Measurements from ENCODE around the gene MAFG.
"Not testable (repeated sequence)": the region's sequence is repeated elsewhere in the genome, so short reads cannot be mapped to it uniquely, and the experiment has no call there.

The MAFG gene

GRCh38 chr17:81957691-81958432, 30.3 kb upstream of the MAFG start:
- DNase-seq, result no peak

- no peak for DNase-seq
Measured at GRCh38 chr17:81956607-81957589, 29.4 kb upstream of the MAFG start.

GRCh38 chr17:81955756-81956544, 28.4 kb upstream of the MAFG start:
- no peak for DNase-seq

- no peak for DNase-seq
Measured at GRCh38 chr17:81955058-81955681, 27.6 kb upstream of the MAFG start.

GRCh38 chr17:81954131-81955057, 26.9 kb upstream of the MAFG start:
- DNase-seq, result no peak

- DNase-seq, result not testable (repeated sequence)
Measured at GRCh38 chr17:81953443-81953842, 25.9 kb upstream of the MAFG start.

GRCh38 chr17:81952792-81953228, 25.3 kb upstream of the MAFG start:
- no peak for DNase-seq

GRCh38 chr17:81951785-81952684, 24.5 kb upstream of the MAFG start:
- no peak for DNase-seq

GRCh38 chr17:81950501-81950900, 23.0 kb upstream of the MAFG start:
- no peak for DNase-seq

- DNase-seq, result no peak
Measured at GRCh38 chr17:81948635-81949378, 21.3 kb upstream of the MAFG start.

GRCh38 chr17:81947189-81947588, 19.7 kb upstream of the MAFG start, which contains the start of gene MYADML2:
MYADML2 (minus strand) TSS chr17:81947233; CDS start chr17:81941741, 5,492 bp downstream.
- DNase-seq, result no peak

GRCh38 chr17:81944858-81945257, 17.3 kb upstream of the MAFG start:
- no peak for DNase-seq

- DNase-seq, result no peak
Measured at GRCh38 chr17:81942167-81942553, 14.6 kb upstream of the MAFG start.

- no peak for DNase-seq
Measured at GRCh38 chr17:81941484-81942166, 14.1 kb upstream of the MAFG start.

GRCh38 chr17:81940538-81941483, 13.3 kb upstream of the MAFG start:
- no peak for DNase-seq

GRCh38 chr17:81939881-81940385, 12.4 kb upstream of the MAFG start:
- DNase-seq, result no peak

- no peak for DNase-seq
Measured at GRCh38 chr17:81939218-81939617, 11.7 kb upstream of the MAFG start.
